GM08714 (cell line): Measurements from ENCODE around the gene MYO5C.
"Not testable (repeated sequence)": the region's sequence is repeated elsewhere in the genome, so short reads cannot be mapped to it uniquely, and the experiment has no call there.

ENCODE experiments used
- H3K4me3 ChIP-seq: fragments of 200-500 bp; sonication (Bioruptor generic); 2 replicates; pipeline ENCODE4 v1.5.1; 2014; ENCODE audit warnings: mild to moderate bottlenecking, low read length, inconsistent platforms
- ZNF274 ChIP-seq: IDR thresholded peaks from 2 replicates; pipeline ENCODE4 v1.6.1; 2012; ENCODE audit warnings: mild to moderate bottlenecking, low read depth, low read length

MYO5C gene

GRCh38 chr15:52251144-52251860, 44.3 kb downstream of the MYO5C start:
- TF ChIP-seq ZNF274, result no peak
- no peak overlapping the region for H3K4me3 ChIP-seq

GRCh38 chr15:52247461-52247860, 48.1 kb downstream of the MYO5C start:
- no peak overlapping the region for H3K4me3 ChIP-seq
- TF ChIP-seq ZNF274, result no peak

- H3K4me3 ChIP-seq, result no peak overlapping the region
- no peak for TF ChIP-seq ZNF274
These were observed 48.7 kb downstream of the MYO5C start for GRCh38 chr15:52246686-52247431.

DNA sequence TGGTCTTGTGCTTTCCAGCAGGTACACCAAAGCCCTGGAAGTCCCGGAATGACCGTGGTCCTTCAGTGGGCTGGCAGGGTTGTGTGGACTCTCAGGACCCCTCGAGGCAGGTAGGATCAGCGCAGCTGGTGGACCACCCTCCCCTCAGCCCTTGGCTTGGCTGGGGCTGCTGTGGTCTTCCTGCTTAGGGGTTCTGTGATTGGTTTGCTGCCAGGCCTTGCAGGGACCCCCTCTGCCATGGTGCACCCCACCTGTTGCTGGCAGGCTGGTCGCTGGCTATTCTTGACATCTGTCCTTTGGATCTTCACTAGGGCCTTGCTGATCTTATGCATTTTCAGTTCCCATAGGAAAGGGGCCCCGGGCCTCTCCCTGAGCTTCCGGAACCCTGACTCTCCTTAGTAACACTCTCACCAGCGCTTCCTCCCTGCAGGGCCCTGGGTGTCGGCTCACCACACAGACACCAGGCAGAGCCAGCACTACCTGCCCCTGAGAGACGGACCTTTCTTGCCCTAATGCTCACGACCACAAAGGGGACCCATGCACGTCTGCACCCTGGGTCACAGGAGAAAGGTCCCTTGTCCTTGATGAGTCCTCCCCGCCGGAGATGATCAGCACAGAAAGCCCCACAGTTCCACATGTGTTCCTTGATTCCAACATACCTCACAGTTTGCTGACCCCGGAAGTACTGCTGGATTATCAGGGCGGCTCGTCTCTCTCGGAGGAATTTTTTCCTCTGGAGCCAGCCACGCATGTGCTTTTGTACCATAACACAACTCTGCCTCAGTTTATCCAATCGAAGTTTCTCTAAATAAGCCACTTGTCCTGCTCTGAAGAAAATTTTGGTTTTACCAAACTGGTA, 51.7 kb downstream of the MYO5C start:
- TF ChIP-seq ZNF274, result no peak
- H3K4me3 ChIP-seq, result no peak overlapping the region

DNA sequence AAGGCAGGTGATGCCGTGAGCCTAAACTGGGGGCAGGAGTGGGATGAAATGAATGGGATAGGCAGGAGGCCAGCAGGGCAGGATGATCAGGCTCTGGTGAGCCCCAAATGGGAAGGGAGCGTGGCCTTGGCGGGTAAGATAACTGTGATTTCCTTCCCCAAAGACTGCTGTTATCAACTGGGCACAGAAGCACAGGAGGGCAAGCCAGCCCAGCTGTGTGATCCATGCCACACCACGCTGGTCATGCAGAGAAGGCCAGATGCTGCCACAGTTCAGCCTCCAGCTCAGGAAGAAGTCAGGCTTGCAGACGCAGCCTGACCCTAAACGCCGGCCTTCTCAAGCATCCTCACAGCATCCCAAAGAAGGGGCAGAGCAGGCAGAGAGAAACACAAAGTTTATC, 52.3 kb downstream of the MYO5C start:
- no peak for TF ChIP-seq ZNF274
- no peak overlapping the region for H3K4me3 ChIP-seq

DNA sequence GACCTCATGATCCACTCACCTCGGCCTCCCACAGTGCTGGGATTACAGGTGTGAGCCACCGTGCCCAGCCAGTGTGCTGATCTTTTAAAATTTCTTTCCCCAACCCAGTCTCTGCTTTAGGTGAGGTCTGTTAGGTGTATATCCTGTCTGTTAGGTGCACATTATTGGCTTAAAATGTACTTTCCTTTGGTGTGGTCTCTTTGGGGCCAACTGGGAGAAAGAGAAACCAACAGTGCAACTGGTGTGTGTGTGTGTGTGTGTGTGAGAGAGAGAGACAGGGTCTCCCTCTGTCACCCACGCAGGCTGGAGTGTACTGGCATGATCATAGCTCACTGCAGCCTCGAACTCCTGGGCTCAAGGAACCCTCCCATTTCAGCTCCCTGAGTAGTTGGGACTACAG, 54.1 kb downstream of the MYO5C start:
- no peak overlapping the region for H3K4me3 ChIP-seq
- TF ChIP-seq ZNF274, result no peak

DNA sequence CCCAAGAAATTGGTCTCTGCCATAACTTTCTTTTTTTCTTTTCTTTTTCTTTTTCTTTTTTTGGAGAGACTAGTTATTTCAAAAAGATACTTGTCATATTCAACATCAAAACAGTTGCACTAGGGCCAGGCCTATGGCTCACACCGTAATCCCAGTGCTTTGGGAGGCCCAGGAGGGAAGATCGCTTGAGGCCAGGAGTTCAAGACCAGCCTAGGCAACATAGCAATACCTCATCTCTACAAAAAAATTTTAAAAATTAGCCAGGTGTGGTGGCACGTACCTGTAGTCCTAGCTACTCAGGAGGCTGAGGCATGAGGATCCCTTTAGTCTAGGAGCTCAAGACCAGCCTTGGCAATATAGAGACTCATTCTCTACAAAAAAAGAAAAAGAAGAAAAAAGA, 55.4 kb downstream of the MYO5C start:
- no peak for TF ChIP-seq ZNF274
- H3K4me3 ChIP-seq, result no peak overlapping the region

- H3K4me3 ChIP-seq, result not testable (repeated sequence)
These were observed 56.5 kb downstream of the MYO5C start for GRCh38 chr15:52238989-52239525.

DNA sequence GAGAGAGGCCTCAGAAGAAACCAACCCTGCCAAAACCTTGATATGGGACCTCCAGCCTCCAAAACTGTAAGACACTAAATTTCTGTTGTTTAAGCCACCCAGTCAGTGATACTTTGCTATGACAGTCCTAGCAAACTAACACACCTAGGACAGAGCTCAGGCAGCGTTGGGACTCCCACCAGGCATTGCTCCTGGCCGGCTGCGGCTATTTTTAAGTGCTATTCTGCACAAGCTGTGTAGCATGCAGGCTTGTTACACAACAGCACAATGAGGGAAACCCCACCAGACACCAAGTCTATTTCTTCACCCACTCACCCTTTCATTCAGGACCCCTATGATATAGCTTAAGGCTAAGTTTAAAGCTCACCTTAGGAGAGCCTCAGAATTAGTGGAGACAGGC, 57.5 kb downstream of the MYO5C start:
- H3K4me3 ChIP-seq, result no peak overlapping the region
- no peak for TF ChIP-seq ZNF274

GRCh38 chr15:52236013-52236412, 59.6 kb downstream of the MYO5C start:
- H3K4me3 ChIP-seq, result no peak overlapping the region
- TF ChIP-seq ZNF274, result no peak

DNA sequence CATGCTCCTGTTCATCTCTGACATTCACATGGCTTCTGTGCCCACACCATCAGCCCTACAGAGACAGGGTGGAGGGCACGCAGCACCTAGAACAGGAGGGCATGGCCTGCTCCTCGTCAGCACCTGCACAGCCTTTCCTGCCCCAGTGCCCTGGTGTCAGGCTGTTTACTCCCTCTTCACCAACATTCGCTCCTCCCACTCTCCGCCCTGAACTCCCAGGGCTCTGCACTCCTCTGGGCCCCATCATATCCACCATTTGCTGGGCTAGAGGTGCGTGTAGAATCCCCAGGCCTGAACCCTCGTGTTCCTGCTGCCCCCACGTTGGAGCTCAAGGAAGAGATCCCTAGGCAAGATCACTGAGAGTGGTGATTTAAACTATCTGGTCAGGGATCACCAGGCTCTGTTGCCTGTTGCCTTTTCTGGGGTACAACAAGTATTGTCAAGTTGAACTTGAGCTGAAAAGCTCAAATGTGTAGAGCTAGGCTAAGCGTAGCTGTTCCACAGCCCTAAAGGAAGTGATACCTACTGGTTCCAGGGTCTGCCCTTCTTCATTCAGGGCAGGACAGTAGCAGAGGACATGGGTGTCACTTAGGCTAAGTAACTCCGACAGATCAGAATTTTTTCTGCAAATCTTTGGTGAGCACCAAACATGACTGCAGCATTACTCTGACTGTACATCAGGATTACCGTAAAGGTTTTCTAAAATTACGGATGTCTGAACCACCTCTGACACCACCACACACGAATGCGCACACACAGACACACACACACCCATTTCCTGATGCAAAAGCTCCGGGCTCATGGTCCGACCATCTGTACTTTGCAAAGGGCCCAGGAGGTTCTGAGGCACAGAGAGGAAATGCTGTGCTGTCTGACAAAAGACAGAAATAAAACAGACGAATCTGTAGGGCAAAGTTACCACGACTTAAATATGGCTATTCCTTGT, 60.7 kb downstream of the MYO5C start:
- no peak for TF ChIP-seq ZNF274
- H3K4me3 ChIP-seq, result no peak overlapping the region; the same call in 1 of the 2 replicates

DNA sequence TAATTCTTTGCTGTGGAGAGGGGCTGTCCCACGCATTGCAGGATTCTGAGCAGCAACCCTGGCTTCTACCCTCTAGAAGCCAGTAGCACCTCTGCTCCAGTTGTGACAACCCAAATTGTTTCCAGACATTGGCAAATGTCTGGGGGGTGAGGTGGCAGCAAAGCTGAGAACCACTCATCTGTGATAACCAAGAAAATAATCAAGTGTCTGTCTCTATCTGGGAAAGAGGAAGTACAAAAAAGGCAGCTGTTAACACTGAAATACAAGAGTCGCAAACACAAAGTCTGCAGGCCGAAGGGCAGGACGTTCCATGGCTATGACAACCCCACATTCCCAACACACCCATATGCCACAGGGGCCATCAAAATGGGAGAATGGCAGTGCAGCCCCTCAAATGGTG, 62.2 kb downstream of the MYO5C start:
- H3K4me3 ChIP-seq, result peak overlapping the region; percentile 45; the same call in 1 of the 2 replicates
- TF ChIP-seq ZNF274, result no peak

DNA sequence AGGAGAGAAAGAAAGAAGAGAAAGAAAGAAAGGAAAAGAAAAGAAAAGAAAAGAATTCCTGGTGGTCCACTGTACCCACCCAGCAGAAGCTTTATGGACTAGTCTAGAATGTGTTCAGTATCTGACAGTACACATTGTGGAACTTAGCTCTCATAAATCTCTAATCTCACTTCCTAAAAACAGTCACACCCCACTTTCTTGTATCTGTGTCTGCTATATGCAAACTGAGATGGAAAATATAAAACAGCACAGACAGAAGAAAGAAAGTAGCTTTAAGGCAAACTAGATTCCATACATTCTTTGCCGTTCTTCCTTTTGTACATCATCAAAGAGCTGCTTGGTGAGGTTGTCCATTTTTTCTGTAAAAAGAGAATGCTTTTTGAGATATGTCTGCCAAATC, 63.3 kb downstream of the MYO5C start:
- H3K4me3 ChIP-seq, result no peak overlapping the region
- no peak for TF ChIP-seq ZNF274
